Kidney (tissue), 14 donors: ENCODE data around the gene KRT17. TPM values are rescaled to one million over a fixed set of nuclear protein-coding genes. Genes with fewer than 3 reads are reported as not detected.
"Not testable (repeated sequence)": the region's sequence is repeated elsewhere in the genome, so short reads cannot be mapped to it uniquely, and the experiment has no call there.

Source experiments
- DNase-seq, 5 donors: peaks; one replicate each; pipeline ENCODE4 v3.0.0-alpha.2; 2013 to 2020
- FAIRE-seq: peaks from 2 replicates; lab custom pipeline; 2012; peaks lifted over from hg19 to GRCh38; lab: Jason Lieb, UNC
- H3K27ac ChIP-seq, 2 donors: one replicate each; pipeline ENCODE4 v1.7.0; 2013; ENCODE audit warnings: low read depth in 2 of 2, low read length in 2 of 2, inconsistent platforms in 1 of 2
- H3K27me3 ChIP-seq: one replicate; pipeline ENCODE4 v1.7.1; 2013; ENCODE audit warnings: low read length, inconsistent platforms; ENCODE audit not compliant: control insufficient read depth, insufficient read depth
- H3K36me3 ChIP-seq, 3 donors: one replicate each; pipeline versions ENCODE4 v1.7.0 to v1.7.1; 2013; ENCODE audit warnings: low read length in 3 of 3, control low read depth in 1 of 3, inconsistent platforms in 1 of 3; ENCODE audit not compliant: insufficient read depth in 3 of 3, control insufficient read depth in 2 of 3
- H3K4me1 ChIP-seq, 3 donors: one replicate each; pipeline versions ENCODE4 v1.7.0 to v1.7.1; 2013; ENCODE audit warnings: low read length in 3 of 3, inconsistent platforms in 1 of 3, low read depth in 1 of 3; ENCODE audit not compliant: control insufficient read depth in 2 of 3, insufficient read depth in 2 of 3
- H3K4me3 ChIP-seq, 3 donors: one replicate each; pipeline versions ENCODE4 v1.7.0 to v1.8.1; 2013; ENCODE audit warnings: low read length in 3 of 3, control low read depth in 1 of 3, inconsistent platforms in 1 of 3
- H3K9ac ChIP-seq, 3 donors: one replicate each; pipeline versions ENCODE4 v1.7.0 to v1.7.1; 2013; ENCODE audit warnings: low read length in 3 of 3, control low read depth in 1 of 3, inconsistent platforms in 1 of 3
- H3K9me3 ChIP-seq, 3 donors: one replicate each; pipeline versions ENCODE4 v1.7.0 to v1.7.1; 2013; ENCODE audit warnings: low read length in 3 of 3, control low read depth in 1 of 3, inconsistent platforms in 1 of 3; ENCODE audit not compliant: control insufficient read depth in 2 of 3, insufficient read depth in 1 of 3
- CTCF ChIP-seq: IDR thresholded peaks from 3 replicates; pipeline ENCODE4 v1.5.1; 2012; ENCODE audit warnings: mild to moderate bottlenecking, moderate library complexity, borderline replicate concordance; ENCODE audit not compliant: insufficient read depth; ENCODE audit errors: extremely low read depth
- intact Hi-C: fragments of 100-400 bp; cut with DNase I; formaldehyde crosslinking; loops from one replicate; pipeline ENCODE4 v1.11.1; 2022
- polyA plus RNA-seq: library from polyadenylated mRNA; stranded (reverse); fragments of 350-450 nt; fragmentation: Illumina TruSeq; extraction: RNeasy Lipid Tissue Mini Kit (QIAGEN cat#74804); gene quantifications from one replicate; pipeline ENCODE4 v1.2.3, GENCODE V29; 2014; ENCODE audit warnings: low read depth, low replicate concordance; ENCODE audit not compliant: insufficient read depth
- total RNA-seq: library from RNA; stranded (reverse); fragmentation: NEBNext Ultra II Directional; extraction: Animal tissue kit (Norgen Biotek cat#: 25700); gene quantifications from one replicate; pipeline ENCODE4 v1.2.1, GENCODE V29; 2021
- donor health status: control.
- donor health status: control.
- donor health status: control.
- donor health status: control.
- donor health status: control.
- donor health status: DM: yes; HTN: yes; CAD: no.
- donor health status: Normal renal cell carcinoma (clear cell type).

The KRT17 gene
- total and polyA plus RNA-seq, 2 donors from 2014 or later: 5.5 to 11.1 TPM

DNA sequence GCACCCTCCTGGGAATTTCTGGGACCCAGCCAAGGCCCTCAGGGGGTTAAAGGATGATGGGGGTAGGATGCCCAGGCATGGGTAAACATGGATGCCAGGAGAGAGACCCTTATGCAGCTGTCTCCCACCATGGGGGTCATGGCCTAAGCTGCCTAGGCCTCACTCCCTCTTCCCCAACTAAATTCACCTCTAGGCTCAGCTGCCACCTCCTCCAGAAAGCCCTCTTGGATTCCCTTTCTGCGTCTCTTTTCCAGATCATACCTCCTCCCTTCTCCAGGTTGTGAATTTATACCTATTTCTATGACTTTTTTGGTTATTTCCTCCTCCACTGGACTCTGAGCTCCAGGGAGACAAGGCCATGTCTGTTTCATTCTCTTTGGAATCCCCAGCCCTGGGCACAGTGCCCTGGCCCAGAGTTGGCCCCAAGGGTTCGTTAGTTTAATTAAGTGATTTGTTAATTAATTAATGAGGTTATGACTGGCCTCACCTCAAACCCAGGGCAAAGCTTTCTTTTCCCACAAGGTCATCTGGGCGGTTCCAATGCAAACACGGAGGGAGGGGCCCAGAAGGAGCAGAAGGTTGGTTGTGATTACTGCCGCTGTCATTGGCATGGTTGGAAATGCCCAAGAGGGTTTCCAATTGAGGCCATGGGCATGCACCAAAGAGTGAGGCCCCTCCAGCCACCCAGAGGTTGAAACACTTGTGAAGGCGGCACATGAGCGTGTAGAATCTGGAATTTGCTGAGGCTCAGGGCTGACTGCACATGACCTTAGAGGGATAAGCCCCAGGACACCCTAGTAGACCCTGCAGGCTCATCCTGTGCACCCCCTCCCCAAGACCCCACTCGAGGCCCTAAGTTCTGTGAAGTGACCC lies 6.9 kb upstream of the KRT17 start:
- H3K27ac ChIP-seq: no peak overlapping the region
- no peak for FAIRE-seq

GRCh38 chr17:41629826-41630670 lies 5.7 kb upstream of the KRT17 start:
- Histone ChIP-seq H3K4me3 (no peak overlapping the region), H3K27ac (no peak overlapping the region), H3K27me3 (no peaks in the 10 kb centered on the region), H3K9me3 (no peaks in the 10 kb centered on the region), H3K9ac (no peak overlapping the region), H3K4me1 (no peaks in the 10 kb centered on the region), H3K36me3 (no peaks in the 10 kb centered on the region)
- DNase-seq (peak in 1 of 5 donors; percentile 48), FAIRE-seq (no peak)
- intact Hi-C loops: no loop called here
- TF ChIP-seq CTCF: no peak

More for the DNA sequence above, 6.9 kb upstream of the KRT17 start:
- Histone ChIP-seq H3K9me3 (no peaks in the 10 kb centered on the region), H3K9ac (no peak overlapping the region), H3K36me3 (no peaks in the 10 kb centered on the region), H3K27me3 (no peaks in the 10 kb centered on the region), H3K4me1 (no peaks in the 10 kb centered on the region), H3K4me3 (no peak overlapping the region)
- peak in 1 of 5 donors; percentile 36 for DNase-seq
- intact Hi-C loops: no loop called here
- TF ChIP-seq CTCF: no peak

DNA sequence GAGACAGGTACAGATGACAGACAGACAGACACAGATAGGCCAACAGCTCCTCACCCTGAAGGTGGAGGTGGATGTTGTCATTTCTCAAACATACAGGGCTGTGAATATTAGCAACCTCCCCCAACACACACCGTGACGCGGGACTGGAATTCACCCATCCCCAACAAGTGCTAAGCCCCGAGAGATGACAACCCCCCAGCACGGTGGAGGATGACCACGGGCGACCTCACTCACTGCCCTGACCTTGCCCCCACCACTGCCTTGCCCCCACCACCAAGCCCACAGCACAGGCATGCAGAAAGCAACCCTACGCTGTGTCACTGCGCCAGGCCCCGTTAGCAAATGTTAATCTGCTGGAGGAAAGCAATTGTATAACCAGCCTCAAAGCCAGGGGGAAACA lies 4.9 kb upstream of the KRT17 start:
- no peak for FAIRE-seq
- Histone ChIP-seq H3K4me1 (no peaks in the 10 kb centered on the region), H3K9ac (no peak overlapping the region), H3K36me3 (no peaks in the 10 kb centered on the region), H3K9me3 (no peaks in the 10 kb centered on the region), H3K27ac (no peak overlapping the region), H3K4me3 (no peak overlapping the region), H3K27me3 (no peaks in the 10 kb centered on the region)
- intact Hi-C loops: no loop called here
- TF ChIP-seq CTCF: no peak
- no peak for DNase-seq

- H3K4me3 ChIP-seq, H3K4me1 ChIP-seq, FAIRE-seq, H3K27me3 ChIP-seq, H3K9me3 ChIP-seq, H3K36me3 ChIP-seq, intact Hi-C loops, H3K9ac ChIP-seq, H3K27ac ChIP-seq: not testable (repeated sequence)
- peak in 2 of 5 donors; percentile 24 to 42 for DNase-seq
Observed at GRCh38 chr17:41628621-41629255, 4.4 kb upstream of the KRT17 start.

GRCh38 chr17:41628073-41628370 lies 3.6 kb upstream of the KRT17 start:
- H3K36me3 ChIP-seq, H3K4me3 ChIP-seq, FAIRE-seq, H3K27me3 ChIP-seq, H3K4me1 ChIP-seq, H3K27ac ChIP-seq, intact Hi-C loops, H3K9ac ChIP-seq, H3K9me3 ChIP-seq: not testable (repeated sequence)
- peak in 1 of 5 donors; percentile 16 for DNase-seq
